HG02938 (cell line): ENCODE results near the gene TNS1.

Experiments used
- ATAC-seq: cut with Tn5 transposase; IDR thresholded peaks from one replicate; pipeline ENCODE4 v1.9.1; 2021; ENCODE audit warnings: mild to moderate bottlenecking, moderate library complexity; ENCODE audit not compliant: unreplicated experiment

Gene TNS1

DNA sequence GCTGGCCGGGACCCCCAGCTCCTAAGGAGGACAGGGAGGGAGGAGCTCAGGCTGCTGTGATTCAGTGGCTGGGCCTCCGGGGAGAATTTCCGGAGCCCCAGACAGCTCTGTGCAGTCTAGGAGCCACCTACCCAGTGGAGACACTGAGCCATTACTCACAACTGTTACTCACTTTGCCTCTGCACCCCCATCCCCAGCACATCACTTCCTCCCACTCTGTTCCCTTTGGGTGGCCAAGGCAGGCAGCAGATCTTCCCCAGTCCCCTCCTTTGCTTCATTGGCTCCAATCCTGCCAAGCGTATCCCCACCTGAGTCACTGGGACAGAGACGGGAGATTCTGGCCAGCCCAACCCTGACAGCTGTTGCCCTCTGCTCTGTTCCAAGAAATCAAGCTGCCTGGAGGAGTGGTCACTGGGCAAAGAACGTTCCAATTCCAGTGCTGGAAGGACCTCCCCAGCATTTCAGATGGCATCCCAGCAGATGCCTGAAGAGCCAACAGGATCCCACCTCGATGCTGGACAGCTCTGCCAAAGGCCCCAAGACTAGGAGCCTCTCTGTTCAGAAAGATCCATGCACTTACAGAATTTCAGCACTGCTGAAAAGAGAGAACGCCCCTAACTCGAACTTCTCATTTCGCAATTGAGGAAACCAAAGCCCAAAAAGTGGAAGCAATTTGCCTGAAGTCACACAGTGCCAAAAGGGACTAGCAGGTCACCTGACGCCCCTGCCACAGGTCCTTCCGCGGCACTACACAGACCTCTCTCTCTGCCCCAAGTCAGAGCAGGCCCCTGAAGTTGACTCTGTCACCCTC is 68.3 kb downstream of the TNS1 start:
- no peak for ATAC-seq

DNA sequence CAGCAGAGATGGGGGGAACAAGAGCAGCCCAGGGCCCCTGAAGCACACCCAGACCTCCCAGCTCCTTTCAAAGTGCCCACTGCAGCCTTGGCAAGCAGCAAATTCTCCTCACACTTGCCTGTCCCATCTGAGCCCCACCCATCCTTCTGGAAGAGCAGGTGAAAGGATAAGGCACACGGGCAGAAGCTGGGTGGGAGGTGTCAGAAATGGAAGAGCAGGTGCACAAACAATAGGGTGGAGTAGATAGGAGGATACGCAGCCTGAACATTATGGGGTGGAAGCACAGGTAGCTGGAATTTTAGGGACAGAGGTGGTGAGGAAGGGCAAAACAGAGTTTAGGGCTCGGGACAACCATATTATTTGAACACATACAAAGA is 69.2 kb downstream of the TNS1 start:
- ATAC-seq = no peak

DNA sequence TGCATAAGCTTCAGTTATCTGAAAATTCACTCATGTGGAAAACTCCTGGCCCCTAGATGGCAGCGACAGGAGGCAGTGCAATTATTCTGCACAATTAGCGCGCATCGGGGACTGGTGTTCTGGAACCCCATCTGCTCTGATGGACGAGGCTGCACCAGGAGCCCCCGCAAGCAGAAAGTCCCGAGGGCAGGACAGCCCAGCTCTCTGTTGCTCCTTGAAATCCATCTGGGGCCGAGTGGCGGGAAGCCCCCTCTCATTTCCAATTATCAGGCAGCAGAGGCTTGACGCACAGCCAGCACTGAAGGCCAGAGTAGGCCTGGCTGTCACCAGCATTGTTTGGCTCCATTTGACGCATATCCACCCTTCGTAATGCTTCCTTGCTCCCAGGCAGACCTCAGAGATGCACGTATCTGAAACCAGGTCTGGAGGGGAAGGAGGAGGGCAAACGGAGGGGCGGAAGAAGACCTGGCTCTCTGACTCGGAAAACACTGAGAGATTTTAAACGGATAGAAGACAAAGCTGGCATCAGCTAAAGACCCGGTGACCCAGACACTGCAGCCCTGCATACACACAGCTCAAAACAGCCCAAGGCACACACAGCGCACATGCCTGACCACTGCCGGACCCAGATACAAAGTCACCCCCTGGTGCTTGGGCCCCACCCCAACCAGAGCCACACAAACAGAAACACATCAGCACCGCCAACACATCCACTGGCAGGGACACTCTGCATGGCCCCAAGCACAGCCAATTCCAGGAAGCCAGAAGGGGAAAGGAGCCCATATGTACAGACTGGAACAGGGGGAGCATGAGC is 69.8 kb downstream of the TNS1 start:
- no peak for ATAC-seq

DNA sequence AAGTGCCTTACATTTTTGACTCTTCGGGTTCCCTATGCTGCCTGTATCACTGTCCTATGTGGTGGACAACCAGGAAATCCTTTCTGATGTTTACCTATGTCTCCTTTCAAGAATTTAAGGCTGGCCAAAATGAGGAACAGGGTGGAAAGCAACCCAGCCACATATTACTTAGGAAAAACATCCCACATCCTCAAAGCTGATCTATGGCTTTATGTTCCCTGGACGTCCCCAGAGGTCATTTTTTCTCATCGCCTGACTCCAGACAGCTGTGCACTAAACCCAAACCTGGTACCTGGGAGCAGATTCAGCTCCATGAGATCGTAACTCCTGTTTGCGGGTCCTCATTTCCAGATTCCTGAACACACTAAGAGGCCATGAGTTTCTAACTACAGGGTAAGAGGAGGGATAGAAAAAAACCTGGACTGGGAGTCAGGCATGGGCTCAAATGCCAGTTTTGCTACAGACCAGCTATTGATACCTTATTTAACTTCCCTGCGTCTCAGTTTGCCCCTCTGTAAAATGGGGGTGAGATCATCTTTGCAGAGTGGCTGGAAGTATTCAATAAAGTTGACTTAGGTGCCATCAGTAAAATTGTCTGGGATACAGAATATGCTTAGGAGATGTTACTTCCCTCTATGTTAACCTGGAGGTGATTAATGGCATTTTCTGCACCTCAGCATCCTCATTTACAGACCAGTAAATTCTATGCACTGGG is 70.8 kb downstream of the TNS1 start:
- no peak for ATAC-seq

DNA sequence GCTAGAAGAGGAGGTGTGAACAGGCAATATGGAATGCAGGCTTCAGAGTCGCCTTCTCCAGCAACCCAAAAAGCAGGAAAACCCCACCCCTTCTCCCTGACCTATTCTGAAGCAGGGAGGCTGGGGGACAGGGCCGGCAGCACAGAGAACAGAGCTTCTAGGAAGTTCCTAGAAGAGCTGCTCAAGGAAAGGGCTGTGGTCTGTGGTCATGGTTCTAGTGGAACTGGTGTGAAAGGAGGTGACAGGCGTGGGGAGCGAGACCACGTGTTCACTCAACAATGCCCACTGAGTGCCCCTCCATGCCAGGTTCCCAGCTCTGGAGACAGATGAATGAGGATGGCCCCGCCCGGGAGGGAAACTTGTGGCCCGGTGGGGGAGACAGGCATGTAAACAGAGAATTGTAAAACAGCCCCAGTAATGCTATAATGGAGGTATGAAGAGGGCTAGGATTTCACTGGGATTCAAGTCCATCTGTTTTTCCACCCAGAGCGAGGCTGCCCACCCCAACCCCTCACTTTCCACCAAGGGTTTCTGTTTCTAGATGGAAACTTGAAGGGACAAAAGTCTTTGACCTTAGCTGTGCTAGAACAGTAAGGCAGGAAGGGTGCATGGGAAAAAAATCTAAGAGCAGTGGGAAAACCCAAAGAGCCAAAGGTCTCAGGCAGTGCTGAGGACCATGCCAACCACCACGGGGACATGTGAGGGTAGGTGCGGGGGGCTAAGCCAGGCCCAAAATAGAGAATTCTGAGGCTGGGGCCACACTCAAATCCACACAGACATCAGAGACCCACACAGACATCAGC is 71.8 kb downstream of the TNS1 start:
- ATAC-seq = no peak

DNA sequence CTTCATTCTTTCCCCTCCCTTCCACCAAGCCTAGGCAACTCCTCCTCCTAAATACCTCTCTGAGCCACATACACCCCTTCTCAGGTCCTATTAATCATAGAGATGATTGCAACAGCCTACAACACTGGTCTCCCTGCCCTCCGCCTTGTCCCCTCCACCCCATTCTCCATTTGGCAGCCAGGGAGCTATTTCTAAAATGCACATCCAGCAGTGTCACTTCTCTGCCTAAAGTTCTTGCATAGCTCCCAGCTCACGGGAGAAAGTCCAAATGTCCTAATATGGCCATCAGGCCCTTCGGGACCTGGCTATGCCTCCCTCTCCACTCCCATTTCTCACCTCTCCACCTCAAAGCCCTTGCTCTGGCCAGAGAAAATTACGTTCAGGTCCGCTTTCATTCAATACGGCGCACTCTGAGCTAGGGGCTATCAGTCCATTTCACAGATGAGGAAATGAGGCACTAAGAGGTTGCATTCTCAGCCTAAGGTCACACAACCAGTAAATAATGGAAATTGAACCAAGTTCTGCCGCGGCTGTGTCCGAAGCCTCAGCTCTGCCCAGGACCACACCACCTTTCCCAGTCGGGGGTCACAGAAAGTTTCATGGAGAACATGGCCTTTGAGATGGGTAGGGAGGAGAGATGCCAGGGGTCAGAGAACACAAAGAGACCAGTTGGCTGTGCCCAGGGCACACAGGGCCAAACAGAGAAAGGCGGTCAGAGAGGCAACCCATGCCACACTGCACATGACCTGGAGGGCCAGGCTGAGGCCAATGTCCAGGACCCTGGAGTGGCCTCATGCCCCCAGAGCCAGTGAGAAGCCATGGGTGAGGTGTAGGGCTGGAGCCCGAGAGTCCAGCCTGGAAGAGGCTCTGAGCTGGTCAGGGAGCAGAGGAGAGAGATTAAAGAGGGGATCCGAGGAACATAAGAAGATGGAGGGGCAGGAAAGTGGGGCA is 72.8 kb downstream of the TNS1 start:
- ATAC-seq = no peak

DNA sequence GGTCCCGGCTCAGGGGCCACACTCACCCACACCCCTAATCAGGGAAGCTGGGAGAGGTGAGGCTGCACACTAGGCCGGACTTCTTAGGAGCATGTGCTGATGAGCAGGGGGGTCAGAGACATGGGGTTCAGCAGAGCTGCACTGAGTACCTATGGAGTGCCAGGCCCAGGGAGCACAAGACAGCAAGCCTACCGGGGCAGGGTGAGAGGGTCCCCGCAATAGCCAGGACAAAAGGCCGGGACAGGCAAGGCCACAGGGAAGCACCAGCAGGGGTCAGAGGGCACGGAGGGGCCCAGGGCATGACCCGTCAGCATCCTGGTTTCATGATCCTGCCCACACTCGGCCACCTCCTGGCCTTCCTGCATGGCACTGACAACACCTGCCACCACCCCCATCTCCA is 73.5 kb downstream of the TNS1 start:
- no peak for ATAC-seq

DNA sequence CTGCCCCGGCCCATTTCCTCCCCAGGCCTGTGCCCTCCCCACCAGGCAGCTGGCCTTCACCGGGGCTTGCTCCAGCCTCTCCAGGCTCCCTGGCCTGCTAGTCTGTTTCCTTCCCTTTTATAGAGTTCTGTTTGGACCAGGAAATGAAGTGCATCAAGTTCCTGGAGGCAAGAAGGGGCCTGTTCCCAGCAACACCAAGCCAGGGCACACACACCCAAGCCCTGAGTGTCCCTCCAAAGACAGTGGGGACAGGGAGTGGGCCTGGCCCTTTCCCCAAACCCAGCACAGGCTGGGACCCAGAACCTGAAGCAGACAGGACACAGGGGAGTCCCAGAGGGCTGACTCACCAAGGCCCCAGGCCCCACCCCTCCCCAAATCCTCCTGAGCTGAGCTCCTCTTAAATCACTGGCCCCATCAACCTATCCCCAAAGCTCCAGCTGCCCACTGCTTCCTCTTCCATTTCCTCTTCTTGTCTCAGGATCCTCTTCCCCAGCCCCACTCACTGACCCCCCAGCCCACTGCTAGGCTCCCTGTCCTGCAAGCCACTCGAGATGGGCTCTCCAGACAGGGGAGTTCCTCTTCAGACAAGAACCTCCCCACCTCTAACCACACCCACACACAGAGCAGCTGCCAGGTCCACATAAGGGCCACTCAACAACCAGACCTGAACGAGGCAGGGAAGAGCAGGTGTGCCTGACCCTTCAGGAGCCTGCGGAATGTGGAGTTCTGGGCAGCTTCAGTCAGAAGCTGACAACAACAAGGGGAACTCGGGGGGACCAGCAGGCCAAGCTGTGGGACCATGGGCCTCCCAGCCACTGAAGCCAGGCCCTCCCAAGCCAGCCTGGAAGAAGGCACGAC is 74.2 kb downstream of the TNS1 start:
- ATAC-seq = no peak

DNA sequence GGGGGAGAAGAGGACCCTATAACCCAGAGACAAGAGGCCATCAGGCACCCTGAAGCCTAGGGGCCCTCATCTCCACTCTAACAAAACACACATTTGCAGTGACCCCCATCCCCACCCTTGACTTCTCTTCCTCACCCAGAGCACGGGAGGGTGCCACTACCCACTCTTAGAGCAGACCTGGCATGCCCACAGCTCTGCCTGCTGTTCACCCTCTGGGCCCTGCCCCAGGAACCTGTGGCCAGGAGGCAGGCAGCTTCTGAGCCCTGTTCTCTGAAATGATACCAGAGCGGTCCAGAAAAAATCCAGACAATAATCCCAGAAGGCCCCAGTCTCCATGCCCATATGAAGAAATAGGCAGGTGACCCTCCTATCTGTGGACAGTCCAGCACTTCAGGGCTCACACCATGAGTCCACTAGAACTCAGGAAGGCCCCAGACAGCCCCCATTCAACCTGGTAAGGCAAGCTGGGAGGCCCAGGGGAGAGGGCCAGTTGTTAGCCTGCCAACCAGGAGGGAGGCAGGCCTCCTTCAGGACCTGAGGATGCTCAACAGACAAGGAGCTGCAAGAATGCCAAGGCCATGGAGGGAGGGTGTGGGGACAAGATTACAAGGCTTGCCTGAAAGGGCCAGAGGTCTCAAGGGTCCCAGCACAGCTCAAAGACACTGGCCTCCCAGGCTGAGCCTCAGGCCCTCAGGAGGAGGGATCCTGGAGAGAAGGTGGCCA is 75.0 kb downstream of the TNS1 start:
- no peak for ATAC-seq

DNA sequence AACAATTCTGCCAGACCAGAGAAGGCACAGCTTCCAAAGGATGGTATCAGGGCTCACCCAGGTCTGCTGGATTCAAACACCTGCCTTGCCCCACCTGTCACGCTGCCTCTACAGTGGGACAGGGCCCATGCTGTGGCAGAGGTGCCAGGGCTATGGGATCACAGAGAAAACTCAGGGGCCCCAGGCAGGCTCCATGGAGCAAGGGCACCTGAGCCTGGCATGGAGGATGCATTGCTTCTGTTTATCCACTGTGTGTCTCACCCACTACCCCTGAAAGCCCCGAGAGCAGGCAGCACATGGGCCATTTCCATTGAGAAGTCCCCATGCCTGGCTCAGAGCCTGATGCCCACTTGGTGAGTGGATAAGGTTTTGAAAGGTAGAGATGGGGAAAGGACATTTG is 76.0 kb downstream of the TNS1 start:
- no peak for ATAC-seq

DNA sequence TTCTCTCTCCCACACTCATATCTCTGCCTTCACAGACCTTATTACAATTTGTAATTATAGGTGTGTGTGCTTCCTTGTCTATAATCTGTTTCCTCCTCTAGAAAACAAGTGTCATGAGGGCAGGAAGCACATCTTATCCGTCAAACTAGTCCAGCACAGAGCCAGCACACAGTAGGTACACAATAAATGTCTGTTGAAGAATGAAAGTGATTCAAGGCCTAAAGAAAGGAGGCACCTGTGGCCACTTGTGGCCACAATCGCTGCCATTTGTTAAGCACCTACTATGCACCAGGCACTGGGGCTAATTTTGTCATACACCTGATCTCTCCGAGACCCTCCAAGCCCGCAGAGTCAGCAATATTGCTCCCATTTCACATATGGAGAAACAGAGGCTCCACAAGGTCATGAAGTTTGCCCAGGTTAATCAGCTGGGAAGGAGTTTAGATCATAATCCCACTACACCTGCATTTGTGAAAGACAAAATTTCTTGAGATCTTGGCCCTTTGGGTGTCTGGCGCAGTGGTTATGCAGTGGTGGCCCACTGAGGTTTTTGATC is 78.4 kb downstream of the TNS1 start:
- ATAC-seq = no peak

DNA sequence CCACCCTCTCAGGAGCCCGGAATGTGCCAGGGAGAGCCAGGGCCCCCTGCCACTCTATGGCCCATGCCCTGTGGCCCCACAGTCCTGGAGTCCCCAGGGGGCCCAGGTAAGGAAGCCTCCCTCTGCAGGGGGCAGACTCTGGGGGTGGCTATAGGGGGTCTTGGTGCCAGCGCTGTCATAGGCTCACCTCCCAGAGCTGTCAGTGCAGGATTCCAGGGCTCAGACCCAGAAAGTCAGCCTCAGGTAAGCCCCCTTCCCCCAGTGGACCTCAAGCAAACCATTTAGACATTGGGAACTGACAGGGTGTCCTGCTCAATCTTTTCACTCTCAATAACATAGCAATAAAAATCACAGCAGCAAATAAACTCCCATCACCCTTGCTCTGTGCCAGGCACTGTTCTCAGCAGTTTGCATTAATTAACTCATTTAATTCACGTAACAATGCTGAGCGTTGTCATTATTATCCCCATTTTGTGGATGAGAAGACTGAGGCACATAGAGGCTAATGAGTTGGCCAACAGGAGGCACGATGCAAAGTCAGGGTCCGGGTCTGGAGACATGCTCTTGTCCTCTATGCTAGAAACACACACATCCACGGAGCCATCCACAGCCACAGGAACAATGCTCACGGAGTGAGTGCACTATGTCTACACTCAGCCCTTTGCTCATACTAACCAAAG is 79.6 kb downstream of the TNS1 start:
- no peak for ATAC-seq

DNA sequence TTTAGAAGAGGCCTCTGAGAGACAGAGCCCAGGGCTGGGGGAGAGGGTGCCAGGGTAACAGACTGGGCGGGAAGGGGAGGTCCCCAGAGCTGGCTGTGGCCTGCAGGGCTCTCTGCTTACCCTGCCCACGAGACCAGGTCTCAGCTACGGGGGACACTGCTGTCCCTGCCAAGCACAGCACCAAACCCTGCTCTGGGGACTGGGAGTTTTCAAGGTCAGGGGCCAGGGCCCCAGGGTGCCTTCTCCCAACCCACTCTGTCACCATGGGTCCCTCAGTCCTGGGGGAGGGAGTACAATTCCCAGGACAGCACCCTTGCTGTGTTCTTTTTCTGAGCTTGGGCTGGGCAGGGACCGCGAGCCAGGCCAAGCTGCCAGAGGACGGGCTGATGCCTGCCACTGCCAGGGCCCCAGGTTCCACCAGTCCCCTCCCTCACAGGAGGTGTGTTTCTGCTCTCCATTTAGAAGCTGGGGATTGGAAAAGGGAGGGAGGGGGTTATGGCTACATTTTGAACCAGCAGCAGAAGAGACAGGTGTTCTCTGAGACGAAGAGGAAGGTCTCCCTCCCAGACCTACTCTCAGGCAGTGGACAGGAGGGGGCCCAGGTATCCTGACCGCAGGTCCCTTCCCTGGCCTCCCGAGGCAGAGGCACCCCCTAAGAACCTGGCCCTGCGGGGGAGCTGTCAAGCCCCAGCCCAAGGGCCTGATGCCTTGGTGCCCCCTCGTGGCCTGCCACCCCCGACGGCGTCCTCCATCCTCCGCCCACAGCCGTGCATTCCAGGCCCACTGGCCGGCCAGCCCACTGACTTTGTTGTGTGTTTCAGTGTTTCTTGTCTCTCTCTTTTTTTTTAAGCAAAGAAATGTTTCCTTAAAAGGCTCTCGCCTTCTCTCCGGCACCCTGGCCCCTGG is 80.4 kb downstream of the TNS1 start:
- ATAC-seq = no peak

DNA sequence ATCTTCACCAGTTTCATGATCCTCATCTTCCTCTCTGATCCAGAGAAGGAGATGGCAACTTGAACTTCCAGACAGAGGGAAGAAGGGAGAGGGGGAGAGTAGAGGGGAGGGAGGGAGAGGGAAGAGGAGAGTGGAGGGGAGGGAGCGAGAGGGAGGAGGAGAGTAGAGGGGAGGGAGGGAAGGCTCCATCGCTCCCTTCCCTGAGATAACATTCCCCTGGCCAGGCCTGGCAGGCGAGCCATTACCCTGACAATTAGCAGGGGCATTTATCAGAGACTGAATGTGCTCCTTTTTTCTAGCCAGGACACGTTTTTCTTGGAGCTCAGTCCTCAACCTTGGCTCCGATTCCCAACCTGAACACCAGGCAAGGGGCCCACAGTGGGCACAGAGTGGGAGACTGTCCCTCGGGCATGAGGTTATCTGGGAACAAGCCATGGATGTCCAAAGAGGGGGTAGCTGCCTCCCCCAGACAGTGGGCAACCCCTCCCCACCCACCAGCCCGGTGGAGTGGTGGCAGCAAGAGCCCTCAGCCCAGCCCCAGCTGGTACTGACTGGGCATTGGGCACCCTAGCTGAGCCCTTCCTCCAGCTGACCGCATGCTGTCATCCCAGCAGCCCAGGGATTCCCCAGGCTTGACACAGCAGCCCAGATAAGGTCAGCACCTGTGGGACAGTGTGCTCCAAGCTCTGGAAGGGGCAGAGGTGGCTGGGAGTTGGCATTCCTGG is 81.8 kb downstream of the TNS1 start:
- no peak for ATAC-seq

DNA sequence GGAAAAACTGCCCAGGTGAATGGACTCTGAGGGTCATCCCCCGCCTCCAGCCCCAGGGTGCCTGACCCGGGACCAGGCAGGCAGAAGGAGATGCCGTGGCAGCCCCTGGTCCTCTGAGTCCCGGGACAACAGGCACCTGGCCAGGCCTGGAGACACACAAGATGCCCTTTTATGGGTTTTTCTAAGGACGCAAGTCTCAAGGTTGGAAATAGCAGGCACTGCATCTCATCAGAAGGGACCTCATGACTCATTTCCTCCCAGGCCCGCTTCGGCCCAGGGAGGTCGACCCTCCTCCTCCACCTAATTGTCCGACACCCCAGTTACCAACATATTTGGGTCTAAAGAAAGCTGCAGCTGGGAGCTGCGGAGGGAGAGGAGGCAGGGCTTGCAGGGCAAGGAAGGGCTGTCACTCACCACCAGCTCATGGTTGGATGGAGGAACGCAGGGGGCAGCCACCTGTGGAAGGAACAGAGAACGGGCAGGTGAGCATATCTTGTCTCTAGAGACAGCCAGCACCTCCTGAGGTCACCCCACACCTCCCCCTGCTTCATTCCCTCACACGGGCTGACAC is 82.9 kb downstream of the TNS1 start:
- ATAC-seq = no peak
